ENCODE measurements around the gene NMBR. TPM values are rescaled to one million over a fixed set of nuclear protein-coding genes. Genes with fewer than 3 reads are reported as not detected.
A peak's percentile ranks its signal among the peaks of the same experiment; 100 is the strongest.

NMBR gene
- total RNA-seq (2021; fragmentation: NEBNext Ultra II Directional; extraction: Animal tissue kit (Norgen Biotek cat#: 25700)) (not detected in 2 replicates), polyA plus RNA-seq (2011; rRNA removed) (0.08 and 0.11 TPM in 2 replicates), polyA minus RNA-seq (2011; rRNA and poly(A)+ RNA removed) (0.20 and 0.95 TPM in 2 replicates)
- 0.06 TPM for polyA plus RNA-seq (2011; cell fraction: cytosol; rRNA removed)
- polyA plus RNA-seq (2011; cell fraction: nucleus; rRNA removed), result not detected
- not detected in 4 replicates for polyA plus RNA-seq (2012, experiment 1 of 2)
- polyA plus RNA-seq (2012, experiment 2 of 2), result not detected
- 0.04 TPM for polyA plus RNA-seq (2013, experiment 1 of 2)
- 0.06 TPM for polyA plus RNA-seq (2013, experiment 2 of 2)
- polyA minus RNA-seq (2011; cell fraction: cytosol; rRNA and poly(A)+ RNA removed), result not detected
- polyA minus RNA-seq (2011; cell fraction: nucleus; rRNA and poly(A)+ RNA removed), result not detected
- long read RNA-seq, experiment 1, result 0 reads
- long read RNA-seq, experiment 2, result 0 reads

DNA sequence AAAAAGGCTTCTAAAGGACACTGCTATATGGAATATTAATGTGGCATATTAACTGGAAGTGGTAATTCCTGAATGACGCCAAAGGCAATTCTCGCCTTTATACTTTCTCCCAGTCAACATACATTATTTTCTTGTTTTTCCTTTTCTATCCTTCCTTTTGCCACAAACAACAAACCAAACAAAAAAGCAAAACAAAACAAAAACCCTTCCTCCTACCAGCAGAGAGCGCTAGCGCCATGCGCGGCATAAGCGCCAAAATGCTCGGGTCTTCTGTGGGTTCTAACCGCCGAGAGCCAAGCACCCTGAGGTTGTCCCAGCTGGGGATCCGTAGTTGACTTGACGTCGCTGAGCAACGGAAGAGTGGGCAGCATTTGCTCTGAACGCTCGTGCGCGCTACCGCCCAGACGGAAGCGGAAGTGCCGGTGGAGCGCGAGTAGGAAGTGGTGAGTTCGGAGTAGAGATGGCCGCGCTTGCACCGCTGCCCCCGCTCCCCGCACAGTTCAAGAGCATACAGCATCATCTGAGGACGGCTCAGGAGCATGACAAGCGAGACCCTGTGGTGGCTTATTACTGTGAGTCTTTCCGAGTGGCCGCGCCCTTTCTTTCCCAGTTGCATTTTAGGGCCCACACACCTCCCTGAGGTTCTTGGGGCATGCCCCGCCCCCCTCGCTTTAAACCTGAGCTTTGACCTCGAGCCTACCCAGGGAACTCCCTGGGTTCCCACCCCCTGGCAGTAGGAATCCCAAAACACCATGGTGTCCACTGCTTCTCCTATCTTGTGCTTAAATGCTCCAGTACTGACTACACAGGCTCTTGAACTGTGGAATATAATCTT, at the start of gene NMBR, which contains the start of gene VTA1:
TSS of gene NMBR (minus strand) at position 295 of the 835 bp plus-strand sequence. CDS start 58,464 bp downstream, outside the sequence.
TSS of gene VTA1 (plus strand) at position 436 of the 835 bp plus-strand sequence. CDS start at position 461, 25 bp downstream.
- Histone ChIP-seq H2AFZ (ENCODE audit: low read length) (peak within 1 kb of the TSS; percentile 95), H3K4me2 (ENCODE audit: insufficient read depth in 1 of 2, low read depth in 2 of 2, low read length in 2 of 2) (peak within 1 kb of the TSS; percentile 46 to 74), H3K4ac (replicated peaks; ENCODE audit: insufficient read length, low read depth, low read length) (no peak within 1 kb of the TSS), H3K23me2 (ENCODE audit: low read depth, low read length) (no peaks in the 10 kb centered on the region), H3K23ac (ENCODE audit: insufficient read length) (no peak within 1 kb of the TSS), H3K56ac (replicated peaks; ENCODE audit: insufficient read length, low read depth, low read length) (no peak within 1 kb of the TSS), H2BK120ac (replicated peaks; ENCODE audit: low read depth, low read length) (no peak within 1 kb of the TSS), H4K20me1 (replicated peaks in 1 of 2; ENCODE audit: control insufficient read depth in 1 of 2, insufficient read depth in 2 of 2, low read length in 2 of 2) (peaks cover 0 to 2% of the 10 kb centered on the region in 2 experiments), H2BK5ac (ENCODE audit: low read depth, low read length) (peak within 1 kb of the TSS; percentile 63; the same call in 1 of the 2 replicates), H3K9me3 (ENCODE audit: insufficient read depth in 2 of 2, low read depth in 1 of 2, low read length in 1 of 2) (no peaks in the 10 kb centered on the region), H3K4me1 (replicated peaks in 1 of 4; ENCODE audit: control insufficient read depth in 3 of 4, insufficient read depth in 4 of 4, low read length in 3 of 4) (peaks cover 0 to 2% (median under 1%) of the 10 kb centered on the region in 4 experiments; a peak in 2 of 7 replicates), H3K36me3 (ENCODE audit: control insufficient read depth in 2 of 4, insufficient read depth in 4 of 4, low read length in 3 of 4) (no peaks in the 10 kb centered on the region), H2BK15ac (ENCODE audit: low read length) (no peak within 1 kb of the TSS), H3K79me2 (ENCODE audit: control insufficient read depth in 1 of 2, insufficient read depth in 2 of 2, low read length in 2 of 2) (peaks cover 0 to 51% of the 10 kb centered on the region in 2 experiments), H3K18ac (ENCODE audit: extremely low read depth, low read length) (no peak within 1 kb of the TSS), H3K4me3 (ENCODE audit: extremely low read depth in 1 of 4, insufficient read depth in 2 of 4, low read depth in 3 of 4, low read length in 4 of 4) (peak within 1 kb of the TSS; percentile 64 to 96 (median 93)), H3K27me3 (replicated peaks in 1 of 4; ENCODE audit: control insufficient read depth in 3 of 4, extremely low read depth in 1 of 4, insufficient read depth in 3 of 4, low read length in 3 of 4) (no peaks in the 10 kb centered on the region), H3K27ac (ENCODE audit: low read depth, low read length) (no peak within 1 kb of the TSS; the same call in 1 of the 2 replicates), H2AK5ac (ENCODE audit: low read depth, low read length) (no peak within 1 kb of the TSS), H2BK20ac (ENCODE audit: low read length) (no peak within 1 kb of the TSS), H3K14ac (ENCODE audit: insufficient read length) (no peak within 1 kb of the TSS), H4K5ac (ENCODE audit: insufficient read length, low read depth, low read length) (peak within 1 kb of the TSS; percentile 83), H3K9ac (replicated peaks in 1 of 4; ENCODE audit: extremely low read depth in 1 of 4, low read depth in 3 of 4, low read length in 3 of 4) (peak within 1 kb of the TSS; percentile 46 to 60 (median 52); a peak in 6 of 7 replicates), H4K91ac (replicated peaks; ENCODE audit: insufficient read length, low read length) (no peak within 1 kb of the TSS), H2BK12ac (ENCODE audit: low read depth, low read length) (no peak within 1 kb of the TSS), H3K79me1 (ENCODE audit: low read depth, low read length) (no peaks in the 10 kb centered on the region), H4K8ac (ENCODE audit: extremely low read depth, insufficient read depth, low read length) (peak within 1 kb of the TSS; percentile 90)
- peak; percentile 92 for FAIRE-seq
- 1% methylated on average over 38 of the region's 38 CpGs; no CpG with 5 or more reads in 1 of the 2 experiments for WGBS, 2 experiments (ENCODE audit: extremely low coverage in 1 of 2, insufficient coverage in 1 of 2, insufficient read length in 1 of 2, insufficient replicate concordance in 2 of 2, low coverage in 1 of 2, low lambda C conversion rate in 2 of 2, missing lambda C conversion rate in 1 of 2)
- peak; percentile 90 to 97 for DNase-seq (ENCODE audit: low read depth in 1 of 2, low spot score in 2 of 2)
- POLR2A ChIA-PET (ENCODE audit: partially characterized antibody), result interaction anchor here (0.9 kb wide), 1 partner anchor 16 kb away, joined by 3 read pairs; no protein-coding TSS in a partner anchor
- CTCF ChIA-PET (ENCODE audit: partially characterized antibody), result interaction anchor here (0.7 to 3.4 kb wide), 20 partner anchors 8 to 234 kb away, joined by 3 to 11 read pairs (median 4); no protein-coding TSS in a partner anchor
- TF ChIP-seq HDAC6 (IDR thresholded peaks at IDR 0.05; ENCODE audit: low read depth, low read length) (no peak), MAFK (IDR thresholded peaks at IDR 0.05; ENCODE audit: low read depth, low read length) (no peak), CBX8 (IDR thresholded peaks at IDR 0.05; ENCODE audit: borderline replicate concordance, low read depth, low read length) (no peak), SUZ12 (IDR thresholded peaks at IDR 0.05; ENCODE audit: low read length) (no peak), ASH2L (IDR thresholded peaks at IDR 0.05; ENCODE audit: low read length) (peak; percentile 92), KDM5A (IDR thresholded peaks at IDR 0.05; ENCODE audit: low read length) (peak; percentile 80), CTBP2 (IDR thresholded peaks at IDR 0.05; ENCODE audit: borderline replicate concordance, insufficient read depth, insufficient read length, low read length) (peak; percentile 53), BRCA1 (IDR thresholded peaks at IDR 0.05; ENCODE audit: low read depth, low read length) (no peak)
- TF ChIP-seq, protein P1, sequence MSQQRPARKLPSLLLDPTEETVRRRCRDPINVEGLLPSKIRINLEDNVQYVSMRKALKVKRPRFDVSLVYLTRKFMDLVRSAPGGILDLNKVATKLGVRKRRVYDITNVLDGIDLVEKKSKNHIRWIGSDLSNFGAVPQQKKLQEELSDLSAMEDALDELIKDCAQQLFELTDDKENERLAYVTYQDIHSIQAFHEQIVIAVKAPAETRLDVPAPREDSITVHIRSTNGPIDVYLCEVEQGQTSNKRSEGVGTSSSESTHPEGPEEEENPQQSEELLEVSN (IDR thresholded peaks at IDR 0.05), result peak; percentile 76

All from H1 (cell line).